Measurements from ENCODE around the gene TIMP4.

TIMP4 gene

DNA sequence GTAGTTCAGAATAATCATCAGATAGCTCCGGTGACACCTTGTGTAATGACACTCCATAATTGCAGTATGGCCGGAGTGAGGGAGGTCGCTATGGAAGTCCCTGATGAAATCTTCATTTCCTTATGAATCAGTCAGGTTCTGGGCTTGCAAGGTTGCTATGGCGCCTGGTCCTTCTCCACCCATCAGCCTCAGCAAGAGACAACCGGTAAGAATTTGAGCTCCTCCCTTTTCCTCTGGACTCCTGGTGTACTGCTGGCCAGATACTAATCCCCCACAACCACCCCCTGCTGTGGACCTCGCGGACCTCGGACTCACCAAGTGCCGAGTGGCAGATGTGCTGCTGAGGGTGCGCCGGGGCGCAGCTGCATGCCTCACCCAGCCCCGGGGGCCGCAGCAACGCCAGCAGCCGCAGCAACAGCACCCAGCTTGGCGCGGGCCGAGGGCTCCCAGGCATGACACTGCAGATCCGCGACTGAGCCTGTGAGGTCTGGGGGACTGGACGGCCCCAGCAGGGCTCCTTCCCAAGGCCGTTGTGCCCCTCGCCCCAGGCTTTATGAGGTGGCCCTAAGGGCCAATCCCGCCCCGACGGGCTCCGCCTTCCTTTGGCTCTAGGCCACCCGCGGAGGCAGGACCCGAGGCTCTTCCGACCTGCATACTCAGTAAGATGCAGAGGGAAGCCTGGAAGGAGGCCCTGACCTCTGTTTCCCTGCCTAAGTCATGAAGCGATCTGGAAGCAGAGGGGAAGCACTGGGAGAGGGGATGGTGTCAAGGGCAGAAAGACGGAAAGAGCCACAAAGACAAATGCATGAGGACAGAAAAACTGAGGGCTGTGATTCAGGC, at the start of gene TIMP4:
TSS of gene TIMP4 (minus strand) at position 526 of the 840 bp plus-strand sequence. CDS start at position 454, 72 bp downstream.
- DNase-seq = no peak

GRCh38 chr3:12205171-12205570, 46.5 kb upstream of the TIMP4 start:
- DNase-seq = no peak

GRCh38 chr3:12201813-12202212, 43.1 kb upstream of the TIMP4 start:
- DNase-seq = no peak

DNA sequence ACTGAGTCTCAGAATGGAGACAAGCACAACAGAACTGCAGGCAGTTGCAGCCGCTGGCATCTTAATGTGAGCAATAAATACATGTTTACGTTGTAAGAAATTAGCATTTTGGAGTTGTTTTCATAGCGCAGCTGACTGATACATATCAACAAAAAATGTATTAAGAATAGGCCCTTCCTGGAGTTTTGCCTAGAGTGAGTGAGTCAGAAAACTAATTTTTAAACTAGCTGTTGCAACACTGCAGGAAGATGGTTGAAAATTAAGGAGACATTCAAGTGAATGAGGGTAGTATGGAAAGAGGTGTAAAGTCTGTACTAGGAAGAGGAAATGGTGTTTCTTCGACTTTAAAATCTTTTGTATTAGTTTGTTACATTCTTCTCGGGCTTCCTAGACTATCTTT, 39.6 kb upstream of the TIMP4 start:
- DNase-seq = no peak

- no peak for DNase-seq
Observed at GRCh38 chr3:12197475-12197874, 38.8 kb upstream of the TIMP4 start.

GRCh38 chr3:12196684-12197083, 38.0 kb upstream of the TIMP4 start:
- DNase-seq = no peak

DNA sequence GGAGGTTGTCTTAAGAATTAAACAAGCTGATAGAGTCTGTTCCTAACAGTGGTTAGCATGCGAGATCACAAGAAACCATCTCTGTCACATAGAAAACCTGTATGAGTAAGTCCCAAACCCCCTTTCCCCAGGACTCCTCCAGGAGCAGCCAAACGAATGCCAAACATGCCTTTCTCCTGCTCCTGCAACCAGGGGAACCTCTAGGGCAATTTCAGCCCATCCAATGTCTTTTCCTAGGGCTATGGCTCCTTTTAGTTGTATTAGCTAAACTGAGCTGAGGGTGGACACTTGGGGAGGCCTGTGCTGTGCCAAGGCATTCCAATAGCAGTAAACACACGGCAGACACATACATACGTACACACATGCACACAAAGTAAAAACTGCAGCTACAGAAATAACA, 36.5 kb upstream of the TIMP4 start:
- DNase-seq = no peak

GRCh38 chr3:12194669-12195161, 36.0 kb upstream of the TIMP4 start:
- no peak for DNase-seq

DNA sequence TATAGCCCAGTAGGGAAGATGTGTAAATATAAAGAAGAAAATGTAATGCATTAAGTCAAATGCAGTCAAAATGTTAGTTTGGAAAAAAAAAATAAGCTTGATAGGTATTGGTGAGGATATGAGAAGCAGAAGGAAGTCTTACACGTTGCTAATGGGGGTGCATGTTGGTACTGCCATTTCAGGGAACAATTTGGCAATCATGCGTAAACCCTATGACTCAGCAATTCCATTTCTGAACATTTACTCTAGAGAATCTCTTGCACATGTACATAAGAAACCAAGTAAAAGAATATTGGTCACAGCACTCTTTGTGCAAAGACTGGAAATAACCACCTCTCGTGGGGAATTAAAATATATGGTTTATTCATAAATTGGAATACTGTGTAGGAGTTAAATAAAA, 35.5 kb upstream of the TIMP4 start:
- peak; percentile 16 for DNase-seq

DNA sequence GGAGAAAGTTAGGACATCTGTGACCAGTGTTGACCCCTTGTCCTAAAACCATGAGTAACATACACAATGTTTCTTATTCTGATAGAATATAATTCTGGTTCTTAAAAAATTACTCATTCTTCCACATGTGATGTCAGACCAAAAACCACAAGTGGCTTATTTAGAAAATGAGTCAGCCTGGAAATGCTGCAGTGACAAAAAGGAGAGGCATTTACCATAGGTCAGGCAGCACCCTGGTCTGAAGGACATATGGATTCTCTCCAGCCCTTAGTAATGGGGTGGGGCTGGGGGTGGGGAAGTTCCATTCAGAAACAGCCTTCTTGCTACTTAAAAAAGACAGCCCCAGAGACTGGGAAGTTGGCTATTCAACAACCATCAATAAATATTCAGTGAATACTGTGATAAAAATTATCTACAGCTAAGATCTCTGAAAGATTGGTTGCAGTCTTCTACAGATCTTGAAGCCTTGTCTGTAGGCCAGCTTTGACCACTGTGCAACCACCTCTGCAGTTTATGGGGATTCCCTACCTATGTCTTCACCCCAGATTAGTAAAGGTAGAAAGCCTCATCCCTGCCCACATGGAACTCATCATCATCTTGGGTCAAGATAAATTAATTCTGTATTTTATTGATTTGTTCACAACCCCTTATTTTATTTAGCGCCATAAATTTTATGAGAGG, 34.9 kb upstream of the TIMP4 start:
- DNase-seq = no peak

DNA sequence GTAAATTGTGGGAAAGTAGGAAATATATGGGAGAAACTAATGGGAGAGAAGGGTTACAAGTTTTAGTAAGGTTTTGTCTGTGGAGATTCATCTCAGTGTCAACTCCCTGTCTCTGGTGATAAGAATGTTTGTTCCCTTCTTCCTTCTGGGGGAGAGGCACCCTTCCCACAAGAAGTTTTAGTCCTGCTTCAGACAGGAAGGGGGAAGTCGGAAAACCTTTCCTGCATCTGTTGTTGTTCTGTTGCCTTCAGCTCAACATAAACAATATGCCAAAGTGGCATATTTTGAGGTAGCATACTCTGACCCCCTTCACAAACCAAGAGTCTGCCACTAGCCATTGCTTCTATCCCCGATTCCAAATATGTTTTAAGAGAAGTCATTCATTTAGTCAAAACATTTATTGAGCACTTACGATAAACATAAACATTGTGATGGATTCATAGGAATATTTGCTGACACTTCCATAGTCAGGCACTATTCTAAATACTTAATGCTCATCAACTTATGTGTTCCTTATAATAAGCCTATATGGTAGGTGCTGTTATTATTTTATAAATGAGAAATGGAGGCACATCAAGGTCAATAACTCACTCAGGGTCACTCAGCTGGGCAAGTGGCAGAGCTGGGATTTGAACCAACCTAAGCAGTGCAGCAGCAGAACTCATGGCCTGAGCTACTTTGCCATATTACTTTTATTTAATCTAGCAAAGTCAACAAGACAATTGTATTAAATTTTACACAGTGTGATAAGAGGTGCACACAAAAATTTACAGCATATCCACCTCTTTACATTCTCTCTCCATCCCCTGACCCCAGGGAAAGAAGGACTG, 34.2 kb upstream of the TIMP4 start:
- DNase-seq = no peak

DNA sequence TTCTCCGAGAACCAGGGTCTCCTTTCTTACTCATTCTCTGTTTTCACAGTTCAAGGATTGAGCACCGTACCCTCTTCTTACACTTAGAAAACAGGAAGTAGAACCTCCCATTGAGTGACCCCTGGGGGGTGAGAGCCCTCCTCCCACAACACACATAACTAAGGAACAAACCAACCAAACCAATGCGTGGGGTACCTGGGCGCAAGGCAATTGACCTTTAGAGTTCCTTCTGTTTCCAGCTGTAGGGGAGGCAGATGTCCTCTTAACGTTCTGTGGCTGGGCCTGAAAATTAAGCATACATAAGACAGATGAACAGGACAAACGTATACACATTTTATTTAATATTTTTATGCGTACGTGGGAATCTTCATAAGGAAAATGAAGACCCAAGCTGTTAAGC, 33.5 kb upstream of the TIMP4 start:
- DNase-seq = no peak

- DNase-seq = no peak
Observed at GRCh38 chr3:12191559-12191958, 32.8 kb upstream of the TIMP4 start.

- no peak for DNase-seq
Observed at GRCh38 chr3:12190832-12191231, 32.1 kb upstream of the TIMP4 start.

- DNase-seq = no peak
Observed at GRCh38 chr3:12190221-12190807, 31.6 kb upstream of the TIMP4 start.

GRCh38 chr3:12188681-12189287, 30.1 kb upstream of the TIMP4 start:
- DNase-seq = no peak

DNA sequence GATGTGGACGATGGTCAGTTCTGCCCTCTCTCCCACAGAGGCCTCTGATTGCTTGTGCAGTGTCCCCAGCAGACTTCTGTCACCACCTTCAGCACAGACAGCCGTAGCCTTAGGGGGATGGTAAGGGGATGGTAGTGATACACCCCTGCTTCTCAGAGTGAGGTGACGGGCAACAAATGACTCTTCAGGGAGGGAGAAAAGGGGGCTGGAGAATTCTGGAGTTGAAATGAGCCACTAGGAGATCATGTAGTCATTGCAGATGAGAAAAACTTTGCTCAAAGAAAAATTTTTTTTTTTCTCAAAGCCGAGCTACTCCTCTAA, 29.6 kb upstream of the TIMP4 start:
- no peak for DNase-seq

- DNase-seq = no peak
Observed at GRCh38 chr3:12187448-12188327, 29.0 kb upstream of the TIMP4 start.

- no peak for DNase-seq
Observed at GRCh38 chr3:12186515-12187286, 28.0 kb upstream of the TIMP4 start.

DNA sequence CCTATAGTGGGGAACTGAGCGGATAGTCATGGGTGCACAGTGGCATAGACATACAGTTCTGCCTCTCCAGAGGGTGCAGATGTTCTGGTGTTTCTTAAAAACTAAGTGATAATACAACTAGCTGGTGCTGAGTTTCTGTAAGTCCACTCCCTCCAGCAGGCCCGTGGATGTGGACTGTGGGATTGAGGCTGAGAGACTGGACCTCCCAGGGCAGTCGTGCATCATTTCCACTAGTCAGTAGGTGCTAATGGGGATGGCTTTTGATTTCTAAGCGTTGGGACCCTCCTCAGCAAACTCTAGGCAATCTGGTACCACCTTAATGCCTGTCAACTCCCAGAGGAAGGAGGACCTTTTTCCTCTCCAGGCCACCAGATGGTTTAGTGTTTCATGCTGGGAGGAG, 27.3 kb upstream of the TIMP4 start:
- no peak for DNase-seq

DNA sequence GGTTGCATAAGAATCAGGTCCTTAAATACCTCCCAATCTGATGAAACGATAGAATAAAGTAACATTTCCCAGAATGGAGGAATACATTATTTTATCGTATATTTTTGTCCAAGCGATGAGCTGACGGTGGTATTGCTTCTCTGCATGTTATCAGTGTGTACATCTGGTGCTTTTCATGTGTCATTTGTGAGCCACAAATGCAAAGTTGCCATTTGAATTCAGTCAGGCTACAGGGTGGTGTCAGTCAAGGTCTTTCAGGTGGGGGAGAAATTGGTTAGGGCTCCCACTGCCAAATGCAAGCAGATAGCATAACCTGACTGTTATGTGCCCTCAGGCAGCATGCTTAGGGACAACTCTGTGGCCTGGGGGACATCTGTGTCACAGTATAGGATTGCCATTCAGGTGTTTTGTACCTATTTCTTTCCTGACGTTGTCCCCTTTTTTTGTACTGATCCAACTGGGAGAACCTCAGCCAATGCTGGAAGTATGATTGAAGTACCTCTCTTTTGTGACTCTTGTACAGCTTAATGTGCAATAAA, 26.5 kb upstream of the TIMP4 start:
- no peak for DNase-seq

Data from NCI-H2171 (cell line).